ENCODE results near the gene MAST4.
"Not testable (repeated sequence)": the region's sequence is repeated elsewhere in the genome, so short reads cannot be mapped to it uniquely, and the experiment has no call there.

Gene MAST4

DNA sequence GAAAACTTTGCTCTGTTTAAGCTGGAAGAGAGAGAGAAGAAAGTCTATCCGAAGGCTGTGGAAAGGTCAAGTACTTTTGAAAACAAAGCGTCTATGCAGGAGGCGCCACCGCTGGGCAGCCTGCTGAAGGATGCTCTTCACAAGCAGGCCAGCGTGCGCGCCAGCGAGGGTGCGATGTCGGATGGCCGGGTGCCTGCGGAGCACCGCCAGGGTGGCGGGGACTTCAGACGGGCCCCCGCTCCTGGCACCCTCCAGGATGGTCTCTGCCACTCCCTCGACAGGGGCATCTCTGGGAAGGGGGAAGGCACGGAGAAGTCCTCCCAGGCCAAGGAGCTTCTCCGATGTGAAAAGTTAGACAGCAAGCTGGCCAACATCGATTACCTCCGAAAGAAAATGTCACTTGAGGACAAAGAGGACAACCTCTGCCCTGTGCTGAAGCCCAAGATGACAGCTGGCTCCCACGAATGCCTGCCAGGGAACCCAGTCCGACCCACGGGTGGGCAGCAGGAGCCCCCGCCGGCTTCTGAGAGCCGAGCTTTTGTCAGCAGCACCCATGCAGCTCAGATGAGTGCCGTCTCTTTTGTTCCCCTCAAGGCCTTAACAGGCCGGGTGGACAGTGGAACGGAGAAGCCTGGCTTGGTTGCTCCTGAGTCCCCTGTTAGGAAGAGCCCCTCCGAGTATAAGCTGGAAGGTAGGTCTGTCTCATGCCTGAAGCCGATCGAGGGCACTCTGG lies 567.8 kb downstream of the MAST4 start:
- TF ChIP-seq, protein P1, sequence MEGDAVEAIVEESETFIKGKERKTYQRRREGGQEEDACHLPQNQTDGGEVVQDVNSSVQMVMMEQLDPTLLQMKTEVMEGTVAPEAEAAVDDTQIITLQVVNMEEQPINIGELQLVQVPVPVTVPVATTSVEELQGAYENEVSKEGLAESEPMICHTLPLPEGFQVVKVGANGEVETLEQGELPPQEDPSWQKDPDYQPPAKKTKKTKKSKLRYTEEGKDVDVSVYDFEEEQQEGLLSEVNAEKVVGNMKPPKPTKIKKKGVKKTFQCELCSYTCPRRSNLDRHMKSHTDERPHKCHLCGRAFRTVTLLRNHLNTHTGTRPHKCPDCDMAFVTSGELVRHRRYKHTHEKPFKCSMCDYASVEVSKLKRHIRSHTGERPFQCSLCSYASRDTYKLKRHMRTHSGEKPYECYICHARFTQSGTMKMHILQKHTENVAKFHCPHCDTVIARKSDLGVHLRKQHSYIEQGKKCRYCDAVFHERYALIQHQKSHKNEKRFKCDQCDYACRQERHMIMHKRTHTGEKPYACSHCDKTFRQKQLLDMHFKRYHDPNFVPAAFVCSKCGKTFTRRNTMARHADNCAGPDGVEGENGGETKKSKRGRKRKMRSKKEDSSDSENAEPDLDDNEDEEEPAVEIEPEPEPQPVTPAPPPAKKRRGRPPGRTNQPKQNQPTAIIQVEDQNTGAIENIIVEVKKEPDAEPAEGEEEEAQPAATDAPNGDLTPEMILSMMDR (conservative IDR thresholded peaks at IDR 0.05; ENCODE audit: low read length), result no peak
- no peak for DNase-seq (ENCODE audit: low read depth)
- no peak overlapping the region for H3K4me3 ChIP-seq (ENCODE audit: low read length)

DNA sequence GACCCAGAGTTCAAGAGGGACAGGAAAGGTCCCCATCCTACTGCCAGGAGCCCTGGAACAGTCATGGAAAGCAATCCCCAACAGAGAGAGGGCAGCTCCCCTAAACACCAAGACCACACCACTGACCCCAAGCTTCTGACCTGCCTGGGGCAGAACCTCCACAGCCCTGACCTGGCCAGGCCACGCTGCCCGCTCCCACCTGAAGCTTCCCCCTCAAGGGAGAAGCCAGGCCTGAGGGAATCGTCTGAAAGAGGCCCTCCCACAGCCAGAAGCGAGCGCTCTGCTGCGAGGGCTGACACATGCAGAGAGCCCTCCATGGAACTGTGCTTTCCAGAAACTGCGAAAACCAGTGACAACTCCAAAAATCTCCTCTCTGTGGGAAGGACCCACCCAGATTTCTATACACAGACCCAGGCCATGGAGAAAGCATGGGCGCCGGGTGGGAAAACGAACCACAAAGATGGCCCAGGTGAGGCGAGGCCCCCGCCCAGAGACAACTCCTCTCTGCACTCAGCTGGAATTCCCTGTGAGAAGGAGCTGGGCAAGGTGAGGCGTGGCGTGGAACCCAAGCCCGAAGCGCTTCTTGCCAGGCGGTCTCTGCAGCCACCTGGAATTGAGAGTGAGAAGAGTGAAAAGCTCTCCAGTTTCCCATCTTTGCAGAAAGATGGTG lies 568.8 kb downstream of the MAST4 start:
- no peak for DNase-seq (ENCODE audit: low read depth)
- H3K4me3 ChIP-seq (ENCODE audit: low read length), result no peak overlapping the region
- TF ChIP-seq, protein P1 (conservative IDR thresholded peaks at IDR 0.05; ENCODE audit: low read length), result no peak

DNA sequence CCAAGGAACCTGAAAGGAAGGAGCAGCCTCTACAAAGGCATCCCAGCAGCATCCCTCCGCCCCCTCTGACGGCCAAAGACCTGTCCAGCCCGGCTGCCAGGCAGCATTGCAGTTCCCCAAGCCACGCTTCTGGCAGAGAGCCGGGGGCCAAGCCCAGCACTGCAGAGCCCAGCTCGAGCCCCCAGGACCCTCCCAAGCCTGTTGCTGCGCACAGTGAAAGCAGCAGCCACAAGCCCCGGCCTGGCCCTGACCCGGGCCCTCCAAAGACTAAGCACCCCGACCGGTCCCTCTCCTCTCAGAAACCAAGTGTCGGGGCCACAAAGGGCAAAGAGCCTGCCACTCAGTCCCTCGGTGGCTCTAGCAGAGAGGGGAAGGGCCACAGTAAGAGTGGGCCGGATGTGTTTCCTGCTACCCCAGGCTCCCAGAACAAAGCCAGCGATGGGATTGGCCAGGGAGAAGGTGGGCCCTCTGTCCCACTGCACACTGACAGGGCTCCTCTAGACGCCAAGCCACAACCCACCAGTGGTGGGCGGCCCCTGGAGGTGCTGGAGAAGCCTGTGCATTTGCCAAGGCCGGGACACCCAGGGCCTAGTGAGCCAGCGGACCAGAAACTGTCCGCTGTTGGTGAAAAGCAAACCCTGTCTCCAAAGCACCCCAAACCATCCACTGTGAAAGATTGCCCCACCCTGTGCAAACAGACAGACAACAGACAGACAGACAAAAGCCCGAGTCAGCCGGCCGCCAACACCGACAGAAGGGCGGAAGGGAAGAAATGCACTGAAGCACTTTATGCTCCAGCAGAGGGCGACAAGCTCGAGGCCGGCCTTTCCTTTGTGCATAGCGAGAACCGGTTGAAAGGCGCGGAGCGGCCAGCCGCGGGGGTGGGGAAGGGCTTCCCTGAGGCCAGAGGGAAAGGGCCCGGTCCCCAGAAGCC lies 569.6 kb downstream of the MAST4 start:
- TF ChIP-seq, protein P1 (conservative IDR thresholded peaks at IDR 0.05; ENCODE audit: low read length), result peak; percentile 82
- peak overlapping the region; percentile 30; the same call in 1 of the 2 replicates for H3K4me3 ChIP-seq (ENCODE audit: low read length)
- peak; percentile 77 for DNase-seq (ENCODE audit: low read depth)

DNA sequence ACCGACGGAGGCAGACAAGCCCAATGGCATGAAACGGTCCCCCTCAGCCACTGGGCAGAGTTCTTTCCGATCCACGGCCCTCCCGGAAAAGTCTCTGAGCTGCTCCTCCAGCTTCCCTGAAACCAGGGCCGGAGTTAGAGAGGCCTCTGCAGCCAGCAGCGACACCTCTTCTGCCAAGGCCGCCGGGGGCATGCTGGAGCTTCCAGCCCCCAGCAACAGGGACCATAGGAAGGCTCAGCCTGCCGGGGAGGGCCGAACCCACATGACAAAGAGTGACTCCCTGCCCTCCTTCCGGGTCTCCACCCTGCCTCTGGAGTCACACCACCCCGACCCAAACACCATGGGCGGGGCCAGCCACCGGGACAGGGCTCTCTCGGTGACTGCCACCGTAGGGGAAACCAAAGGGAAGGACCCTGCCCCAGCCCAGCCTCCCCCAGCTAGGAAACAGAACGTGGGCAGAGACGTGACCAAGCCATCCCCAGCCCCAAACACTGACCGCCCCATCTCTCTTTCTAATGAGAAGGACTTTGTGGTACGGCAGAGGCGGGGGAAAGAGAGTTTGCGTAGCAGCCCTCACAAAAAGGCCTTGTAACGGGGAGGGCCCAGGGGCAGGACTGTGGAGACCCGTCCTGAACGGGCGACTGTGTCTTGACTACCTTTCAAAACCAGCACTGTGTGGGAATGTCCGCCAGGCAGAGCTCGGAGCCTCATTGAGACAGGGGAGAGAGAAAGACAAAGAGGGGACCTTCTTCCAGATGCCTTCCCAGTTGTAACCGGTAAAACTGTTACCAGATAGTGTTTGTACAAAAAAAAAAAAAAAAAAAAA lies 570.5 kb downstream of the MAST4 start:
- TF ChIP-seq, protein P1 (conservative IDR thresholded peaks at IDR 0.05; ENCODE audit: low read length), result no peak
- peak overlapping the region; percentile 30; the same call in 1 of the 2 replicates for H3K4me3 ChIP-seq (ENCODE audit: low read length)
- DNase-seq (ENCODE audit: low read depth), result no peak

DNA sequence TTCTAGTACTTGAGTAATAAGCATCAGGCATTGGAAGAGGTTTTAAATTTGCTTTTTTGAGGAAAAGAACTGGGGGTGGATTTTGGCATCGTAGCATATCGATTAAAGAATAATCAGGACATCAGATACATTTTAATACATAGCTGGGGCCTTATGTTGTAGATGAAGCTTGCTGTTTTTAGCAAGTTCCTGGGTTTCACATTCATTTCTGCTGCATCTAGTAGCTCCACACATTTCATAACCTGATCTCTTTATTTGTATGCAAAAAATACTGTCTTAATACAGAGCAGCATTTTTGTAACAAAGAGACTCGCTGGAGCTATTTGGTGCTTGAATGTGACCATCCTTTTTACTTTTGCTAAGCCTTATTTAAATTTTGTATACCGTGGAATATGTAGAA lies 571.9 kb downstream of the MAST4 start:
- TF ChIP-seq, protein P1 (conservative IDR thresholded peaks at IDR 0.05; ENCODE audit: low read length), result no peak
- H3K4me3 ChIP-seq (ENCODE audit: low read length), result no peak overlapping the region
- no peak for DNase-seq (ENCODE audit: low read depth)

DNA sequence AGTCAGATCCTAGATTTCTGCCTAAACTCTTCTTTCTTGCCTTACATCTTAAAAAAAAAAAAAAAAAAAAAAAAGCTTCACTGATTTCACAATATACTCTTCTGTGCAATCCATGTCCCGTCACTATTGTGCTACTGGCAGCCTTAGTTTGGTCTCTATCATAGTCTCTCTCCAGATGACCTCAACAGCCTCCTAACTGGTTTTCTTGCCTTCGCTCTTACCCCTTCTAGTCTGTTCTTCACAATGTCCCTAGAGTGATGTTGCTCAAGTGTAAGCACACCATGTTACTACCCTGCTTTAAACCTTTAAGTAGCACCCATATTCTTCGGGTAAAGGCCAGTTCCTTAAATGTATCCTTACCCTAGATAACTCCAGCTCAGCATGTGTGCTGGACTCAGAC lies 574.6 kb downstream of the MAST4 start:
- no peak for DNase-seq (ENCODE audit: low read depth)
- TF ChIP-seq, protein P1 (conservative IDR thresholded peaks at IDR 0.05; ENCODE audit: low read length), result no peak
- no peak overlapping the region for H3K4me3 ChIP-seq (ENCODE audit: low read length)

DNA sequence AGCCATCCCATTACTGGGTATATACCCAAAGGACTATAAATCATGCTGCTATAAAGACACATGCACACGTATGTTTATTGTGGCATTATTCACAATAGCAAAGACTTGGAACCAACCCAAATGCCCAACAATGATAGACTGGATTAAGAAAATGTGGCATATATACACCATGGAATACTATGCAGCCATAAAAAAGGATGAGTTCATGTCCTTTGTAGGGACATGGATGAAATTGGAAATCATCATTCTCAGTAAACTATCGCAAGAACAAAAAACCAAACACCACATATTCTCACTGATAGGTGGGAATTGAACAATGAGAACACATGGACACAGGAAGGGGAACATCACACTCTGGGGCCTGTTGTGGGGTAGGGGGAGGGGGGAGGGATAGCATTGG lies 577.2 kb downstream of the MAST4 start:
- not testable (repeated sequence) for DNase-seq (ENCODE audit: low read depth); H3K4me3 ChIP-seq (ENCODE audit: low read length)
